Esophagus muscularis mucosa (tissue), 4 donors: Measurements from ENCODE around the gene FOXQ1. TPM values are rescaled to one million over a fixed set of nuclear protein-coding genes. Genes with fewer than 3 reads are reported as not detected.
A peak's percentile ranks its signal among the peaks of the same experiment; 100 is the strongest.

Experiments
- DNase-seq: peaks from one replicate; pipeline ENCODE4 v3.0.0-alpha.2; 2017; ENCODE audit errors: extremely low spot score
- H3K27ac ChIP-seq, 4 donors: fragments of 200-600 bp; sonication (generic); replicated peaks in 1 of 4; 1 replicate in 3 of 4; 2 replicates in 1 of 4; pipeline ENCODE4 v1.5.1; 2016 to 2019; ENCODE audit warnings: mild to moderate bottlenecking in 1 of 4
- H3K27me3 ChIP-seq, 4 donors: fragments of 200-600 bp; sonication (generic); one replicate each; pipeline versions ENCODE4 v1.5.1 to v1.6.0; 2016 to 2019
- H3K36me3 ChIP-seq, 4 donors: fragments of 200-600 bp; sonication (generic); one replicate each; pipeline ENCODE4 v1.5.1; 2016 to 2019
- H3K4me1 ChIP-seq, 4 donors: fragments of 200-600 bp; sonication (generic); one replicate each; pipeline ENCODE4 v1.5.1; 2016 to 2019
- H3K4me3 ChIP-seq, 4 donors: fragments of 200-600 bp; sonication (generic); 1 replicate in 2 of 4; 2 replicates in 2 of 4; pipeline ENCODE4 v1.5.1; 2016 to 2019; ENCODE audit warnings: mild to moderate bottlenecking in 4 of 4, moderate library complexity in 1 of 4
- H3K9me3 ChIP-seq, 4 donors: fragments of 200-600 bp; sonication (generic); 1 replicate in 3 of 4; 2 replicates in 1 of 4; pipeline ENCODE4 v1.5.1; 2016 to 2019
- EP300 ChIP-seq: sonication (generic); formaldehyde crosslinking; IDR thresholded peaks from one replicate; pipeline ENCODE4 v1.6.1; 2017; ENCODE audit warnings: antibody characterized with exemption
- POLR2A ChIP-seq: fragments of 450-650 bp; IDR thresholded peaks from one replicate; pipeline ENCODE4 v1.6.1; 2017; ENCODE audit warnings: antibody characterized with exemption, moderate library complexity, mild to moderate bottlenecking, low read depth
- POLR2AphosphoS5 ChIP-seq, 2 donors: sonication (generic); formaldehyde crosslinking; IDR thresholded peaks; one replicate each; pipeline ENCODE4 v1.6.1; 2017; ENCODE audit warnings: antibody characterized with exemption in 2 of 2
- WGBS: methylation state at CpG from one replicate; pipeline ENCODE4 v1.1.5; 2018; 5-methylcytosine and 5-hydroxymethylcytosine counted together
- intact Hi-C: fragments of 100-400 bp; cut with DNase I; formaldehyde crosslinking; loops from one replicate; pipeline ENCODE4 v1.15.1; 2023
- total RNA-seq, 4 donors: library from RNA; depleted of rRNA; stranded (reverse); fragments of >200 nt; gene quantifications; one replicate each; pipeline versions ENCODE4 v1.1.0 to v1.2.1, GENCODE V29; 2016
- TF ChIP-seq, protein P1 (sequence below), 3 experiments: fragments of 200-600 bp in 2 of 3; fragments of 450-650 bp in 1 of 3; sonication (generic) in 2 of 3; IDR thresholded peaks; one replicate each; pipeline ENCODE4 v1.5.1; 2017 to 2019; ENCODE audit warnings: antibody characterized with exemption in 3 of 3, mild to moderate bottlenecking in 2 of 3, moderate library complexity in 1 of 3

FOXQ1 gene
- total RNA-seq, 4 donors from 2014 or later: 2.5 to 4.4 (median 2.9) TPM

DNA sequence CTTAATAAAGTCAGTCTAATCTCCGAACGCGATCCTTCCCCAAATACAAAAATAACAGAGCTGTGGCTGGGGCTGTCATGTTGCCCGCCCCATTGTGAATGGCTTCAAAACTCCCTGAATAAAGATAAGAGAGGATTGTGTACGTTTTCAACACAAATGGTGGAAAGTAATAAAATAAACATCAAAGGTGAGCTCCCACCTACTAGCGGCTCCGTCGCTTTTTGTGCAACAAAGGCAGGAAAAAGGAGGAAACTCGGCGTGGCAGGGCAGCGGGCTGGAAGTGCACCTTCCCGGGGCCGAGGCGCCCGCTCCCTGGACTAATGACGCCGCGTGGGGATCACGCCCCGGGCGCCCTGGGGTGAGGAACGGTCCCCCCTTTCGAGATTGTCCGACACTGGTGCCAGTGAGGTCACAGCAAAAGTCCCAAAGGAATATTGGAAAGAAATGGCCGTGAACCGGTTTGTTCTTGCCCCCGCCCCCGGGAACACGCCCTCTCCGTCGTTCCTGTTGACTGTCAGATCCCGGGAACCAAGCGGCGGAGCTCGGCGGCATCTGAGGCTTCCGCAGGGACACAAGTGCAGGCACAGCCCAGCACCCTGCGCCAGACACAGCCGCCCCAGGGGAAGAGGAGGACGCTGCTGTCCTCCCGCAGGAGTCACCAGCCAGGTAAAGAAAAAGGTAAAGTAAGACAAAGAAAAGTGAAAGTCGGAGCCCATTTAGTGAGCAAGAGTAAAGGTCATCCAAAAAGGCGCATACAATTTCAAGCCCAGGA lies 1.1 kb upstream of the FOXQ1 start:
- peaks cover 13 to 47% (median 44%) of the 10 kb centered on the region in 4 donors for H3K4me1 ChIP-seq
- H3K27me3 ChIP-seq: peaks cover 0 to 34% (median 0%) of the 10 kb centered on the region in 4 donors
- TF ChIP-seq EP300: no peak
- no peak for TF ChIP-seq POLR2AphosphoS5 (IDR thresholded peaks at IDR 0.05)
- TF ChIP-seq, protein P1, sequence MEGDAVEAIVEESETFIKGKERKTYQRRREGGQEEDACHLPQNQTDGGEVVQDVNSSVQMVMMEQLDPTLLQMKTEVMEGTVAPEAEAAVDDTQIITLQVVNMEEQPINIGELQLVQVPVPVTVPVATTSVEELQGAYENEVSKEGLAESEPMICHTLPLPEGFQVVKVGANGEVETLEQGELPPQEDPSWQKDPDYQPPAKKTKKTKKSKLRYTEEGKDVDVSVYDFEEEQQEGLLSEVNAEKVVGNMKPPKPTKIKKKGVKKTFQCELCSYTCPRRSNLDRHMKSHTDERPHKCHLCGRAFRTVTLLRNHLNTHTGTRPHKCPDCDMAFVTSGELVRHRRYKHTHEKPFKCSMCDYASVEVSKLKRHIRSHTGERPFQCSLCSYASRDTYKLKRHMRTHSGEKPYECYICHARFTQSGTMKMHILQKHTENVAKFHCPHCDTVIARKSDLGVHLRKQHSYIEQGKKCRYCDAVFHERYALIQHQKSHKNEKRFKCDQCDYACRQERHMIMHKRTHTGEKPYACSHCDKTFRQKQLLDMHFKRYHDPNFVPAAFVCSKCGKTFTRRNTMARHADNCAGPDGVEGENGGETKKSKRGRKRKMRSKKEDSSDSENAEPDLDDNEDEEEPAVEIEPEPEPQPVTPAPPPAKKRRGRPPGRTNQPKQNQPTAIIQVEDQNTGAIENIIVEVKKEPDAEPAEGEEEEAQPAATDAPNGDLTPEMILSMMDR (IDR thresholded peaks at IDR 0.05): no peak
- no peak for TF ChIP-seq POLR2A
- 45% methylated on average over 20 of the region's 43 CpGs for WGBS
- H3K27ac ChIP-seq: peak overlapping the region; percentile 85 to 89 (median 86)
- peaks cover 0 to 6% (median 0%) of the 10 kb centered on the region in 4 donors for H3K9me3 ChIP-seq
- peak overlapping the region; percentile 61 to 73 (median 64) for H3K4me3 ChIP-seq
- intact Hi-C loops: loop anchor here (5.0 kb wide), 1 partner anchor 71 kb away; no protein-coding TSS in a partner anchor
- H3K36me3 ChIP-seq: no peaks in the 10 kb centered on the region
- no peak for DNase-seq

DNA sequence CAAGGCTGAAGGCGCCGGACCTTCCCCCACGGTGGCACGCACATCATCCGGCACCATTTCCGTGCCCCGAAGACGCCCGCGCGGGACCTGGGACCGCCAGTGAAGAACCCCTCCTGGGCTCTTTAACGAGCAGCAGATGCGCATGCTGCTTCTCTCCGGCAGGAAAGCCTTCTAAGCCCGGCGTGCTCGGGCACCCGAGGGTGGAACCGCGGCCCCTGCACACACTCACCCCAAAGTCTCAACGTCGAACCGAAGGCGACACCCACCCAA lies 240 bp downstream of the FOXQ1 start:
- TF ChIP-seq EP300: no peak
- no peak for TF ChIP-seq POLR2AphosphoS5 (IDR thresholded peaks at IDR 0.05)
- TF ChIP-seq, protein P1 (IDR thresholded peaks at IDR 0.05): no peak
- TF ChIP-seq POLR2A: no peak
- peaks cover 0 to 34% (median 0%) of the 10 kb centered on the region in 4 donors for H3K27me3 ChIP-seq

DNA sequence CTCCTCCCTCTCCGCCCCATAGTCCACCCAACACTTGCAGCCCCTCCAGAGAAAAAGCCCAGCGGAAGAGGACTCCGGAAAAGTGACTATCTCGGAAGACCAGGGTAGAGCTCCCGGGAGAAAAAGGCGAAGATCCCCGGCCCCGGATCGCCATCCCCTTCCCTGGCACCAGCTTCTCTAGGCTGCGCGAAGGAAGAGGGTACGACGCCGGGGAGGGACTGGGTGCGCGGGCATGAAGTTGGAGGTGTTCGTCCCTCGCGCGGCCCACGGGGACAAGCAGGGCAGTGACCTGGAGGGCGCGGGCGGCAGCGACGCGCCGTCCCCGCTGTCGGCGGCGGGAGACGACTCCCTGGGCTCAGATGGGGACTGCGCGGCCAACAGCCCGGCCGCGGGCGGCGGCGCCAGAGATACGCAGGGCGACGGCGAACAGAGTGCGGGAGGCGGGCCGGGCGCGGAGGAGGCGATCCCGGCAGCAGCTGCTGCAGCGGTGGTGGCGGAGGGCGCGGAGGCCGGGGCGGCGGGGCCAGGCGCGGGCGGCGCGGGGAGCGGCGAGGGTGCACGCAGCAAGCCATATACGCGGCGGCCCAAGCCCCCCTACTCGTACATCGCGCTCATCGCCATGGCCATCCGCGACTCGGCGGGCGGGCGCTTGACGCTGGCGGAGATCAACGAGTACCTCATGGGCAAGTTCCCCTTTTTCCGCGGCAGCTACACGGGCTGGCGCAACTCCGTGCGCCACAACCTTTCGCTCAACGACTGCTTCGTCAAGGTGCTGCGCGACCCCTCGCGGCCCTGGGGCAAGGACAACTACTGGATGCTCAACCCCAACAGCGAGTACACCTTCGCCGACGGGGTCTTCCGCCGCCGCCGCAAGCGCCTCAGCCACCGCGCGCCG lies 822 bp downstream of the FOXQ1 start:
- WGBS: 3% methylated on average over 33 of the region's 109 CpGs

More for the DNA sequence above, 240 bp downstream of the FOXQ1 start:
- no CpG with 5 or more reads among the region's 25 CpGs for WGBS
- no peaks in the 10 kb centered on the region for H3K9me3 ChIP-seq
- H3K36me3 ChIP-seq: no peaks in the 10 kb centered on the region
- DNase-seq: no peak
- intact Hi-C loops: loop anchor here (5.0 kb wide), 1 partner anchor 70 kb away; no protein-coding TSS in a partner anchor
- H3K27ac ChIP-seq: peak overlapping the region; percentile 85 to 89 (median 86)
- peak overlapping the region; percentile 61 to 73 (median 64) for H3K4me3 ChIP-seq
- peaks cover 21 to 56% (median 52%) of the 10 kb centered on the region in 4 donors for H3K4me1 ChIP-seq

DNA sequence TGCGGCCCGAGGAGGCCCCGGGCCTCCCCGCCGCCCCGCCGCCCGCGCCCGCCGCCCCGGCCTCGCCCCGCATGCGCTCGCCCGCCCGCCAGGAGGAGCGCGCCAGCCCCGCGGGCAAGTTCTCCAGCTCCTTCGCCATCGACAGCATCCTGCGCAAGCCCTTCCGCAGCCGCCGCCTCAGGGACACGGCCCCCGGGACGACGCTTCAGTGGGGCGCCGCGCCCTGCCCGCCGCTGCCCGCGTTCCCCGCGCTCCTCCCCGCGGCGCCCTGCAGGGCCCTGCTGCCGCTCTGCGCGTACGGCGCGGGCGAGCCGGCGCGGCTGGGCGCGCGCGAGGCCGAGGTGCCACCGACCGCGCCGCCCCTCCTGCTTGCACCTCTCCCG lies 1.5 kb downstream of the FOXQ1 start:
- Histone ChIP-seq H3K27ac (peak overlapping the region; percentile 85 to 89 (median 86)), H3K36me3 (no peaks in the 10 kb centered on the region), H3K27me3 (peaks cover 0 to 34% (median 0%) of the 10 kb centered on the region in 4 donors), H3K4me1 (peaks cover 21 to 56% (median 52%) of the 10 kb centered on the region in 4 donors), H3K4me3 (peak overlapping the region; percentile 61 to 73 (median 64)), H3K9me3 (no peaks in the 10 kb centered on the region)
- intact Hi-C loops: loop anchor here (5.0 kb wide), 1 partner anchor 69 kb away; no protein-coding TSS in a partner anchor
- DNase-seq: no peak
- no peak for TF ChIP-seq POLR2A
- 10% methylated on average over 11 of the region's 64 CpGs for WGBS

More for the DNA sequence above, 822 bp downstream of the FOXQ1 start:
- peaks cover 21 to 56% (median 52%) of the 10 kb centered on the region in 4 donors for H3K4me1 ChIP-seq
- TF ChIP-seq EP300: no peak
- TF ChIP-seq POLR2A: no peak
- TF ChIP-seq POLR2AphosphoS5 (IDR thresholded peaks at IDR 0.05): no peak
- TF ChIP-seq, protein P1 (IDR thresholded peaks at IDR 0.05): no peak
- no peaks in the 10 kb centered on the region for H3K36me3 ChIP-seq
- peak overlapping the region; percentile 61 to 73 (median 64) for H3K4me3 ChIP-seq
- no peaks in the 10 kb centered on the region for H3K9me3 ChIP-seq
- peak overlapping the region; percentile 85 to 89 (median 86) for H3K27ac ChIP-seq
- intact Hi-C loops: loop anchor here (5.0 kb wide), 1 partner anchor 70 kb away; no protein-coding TSS in a partner anchor
- peaks cover 0 to 34% (median 0%) of the 10 kb centered on the region in 4 donors for H3K27me3 ChIP-seq
- DNase-seq: no peak
